ENCODE measurements around the gene MGAT2.

MGAT2 gene

DNA sequence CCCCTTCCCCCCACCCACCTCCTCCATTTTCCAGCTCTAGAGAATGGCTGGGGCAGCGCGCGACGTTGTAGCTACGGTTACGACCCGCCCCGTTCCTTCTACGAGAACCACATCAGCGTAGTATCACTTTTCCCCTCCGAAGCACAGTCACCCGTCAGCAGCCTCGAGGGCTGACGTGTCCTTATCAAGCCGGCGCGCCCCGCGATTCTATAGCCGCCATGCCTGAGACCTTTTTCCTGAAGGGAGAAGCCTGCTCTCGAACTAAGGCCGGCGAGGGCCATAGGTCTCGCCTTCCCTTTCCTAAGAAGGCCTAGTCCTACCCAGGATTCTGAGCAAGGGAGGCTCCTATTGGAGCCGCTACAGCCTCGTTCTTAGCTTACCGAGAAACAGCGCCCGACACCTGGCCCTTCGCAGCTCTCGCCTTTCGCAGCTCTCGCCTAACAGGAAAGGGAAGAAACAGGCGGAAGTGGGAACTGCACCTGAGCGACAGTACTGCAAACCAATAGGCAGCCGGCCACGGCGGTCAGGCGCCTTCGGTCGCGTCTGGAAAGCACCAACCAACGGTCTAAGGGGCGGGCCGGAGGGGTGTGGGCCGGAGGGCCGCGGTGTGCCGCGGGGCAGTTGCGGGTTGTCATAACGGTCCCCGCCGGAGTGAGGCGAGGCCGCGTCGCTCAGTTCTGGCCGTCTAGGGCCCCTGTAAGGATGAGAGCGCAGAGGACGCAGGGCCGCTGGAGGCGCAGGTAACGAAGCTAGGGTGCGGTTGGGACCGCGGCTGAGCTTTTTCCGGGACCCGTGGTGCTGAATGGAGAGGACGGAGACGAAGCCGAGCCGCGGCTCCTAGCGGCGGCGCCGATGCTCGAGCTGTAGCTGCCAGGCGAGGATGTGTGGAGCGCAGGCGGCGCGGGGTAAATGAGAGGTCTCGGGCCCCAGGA, at the start of gene MGAT2, which contains the start of gene RPL36AL:
Gene MGAT2, plus strand, starts transcription at position 618 of the 932 bp plus-strand sequence. CDS start 470 bp downstream, outside the sequence.
Gene RPL36AL, minus strand, starts transcription at position 445 of the 932 bp plus-strand sequence. CDS start 1,522 bp downstream, outside the sequence.
- peak; percentile 98 to 99 (median 99) for DNase-seq

DNA sequence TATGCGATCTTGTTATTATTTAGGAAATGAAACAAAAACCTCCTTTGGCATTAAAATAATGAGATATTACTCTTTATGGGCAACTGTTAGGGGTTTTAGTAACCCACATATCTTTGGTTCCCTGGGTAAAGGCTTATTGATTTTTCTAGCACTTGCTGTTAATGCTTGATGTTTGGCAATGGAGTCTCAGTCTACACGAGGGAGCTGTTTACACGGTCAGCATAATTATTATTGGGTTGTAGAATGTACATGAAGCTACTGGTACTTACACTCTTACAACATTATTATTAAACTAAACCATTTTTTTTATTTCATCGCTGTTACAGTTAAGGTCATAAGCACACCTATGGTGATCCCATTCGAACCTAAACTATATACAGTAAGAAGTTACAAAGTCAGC, 46.6 kb upstream of the MGAT2 start:
- DNase-seq = no peak

DNA sequence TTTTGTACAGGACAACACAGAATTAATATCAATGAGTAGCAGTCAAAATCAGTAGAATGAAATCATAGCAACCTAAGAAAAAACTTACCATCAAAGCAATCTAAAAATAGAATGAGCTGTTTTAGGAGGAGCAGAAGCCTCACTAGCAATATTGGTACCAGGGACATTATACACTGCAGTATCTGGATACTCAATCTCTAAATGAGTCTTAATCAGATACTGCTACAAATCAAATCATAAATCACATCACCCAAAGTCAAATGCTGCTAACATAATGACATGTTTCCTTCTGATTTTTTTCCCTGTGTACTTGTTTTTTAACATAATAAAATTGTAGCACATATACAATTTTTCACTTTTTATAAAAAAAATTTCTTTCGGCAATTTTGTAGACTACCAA, 42.5 kb upstream of the MGAT2 start:
- DNase-seq = no peak

DNA sequence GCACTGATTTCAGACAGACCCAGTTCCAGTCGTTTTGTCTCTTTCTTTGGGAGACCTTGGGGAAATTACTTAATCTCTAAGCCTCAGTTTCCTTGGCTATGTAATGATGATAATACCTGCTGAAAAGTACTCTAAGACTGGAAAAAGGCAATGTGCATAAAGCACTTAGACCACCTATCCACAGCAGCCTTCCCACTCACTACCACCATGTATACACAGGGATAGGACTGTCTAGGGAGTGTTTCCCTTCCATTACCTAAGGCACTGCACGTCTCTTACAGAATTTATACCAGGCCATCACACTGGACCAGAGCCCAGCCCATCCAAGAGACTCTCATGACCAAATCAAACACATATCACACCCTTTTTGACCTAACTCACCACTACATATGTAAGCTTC, 40.8 kb upstream of the MGAT2 start:
- no peak for DNase-seq

DNA sequence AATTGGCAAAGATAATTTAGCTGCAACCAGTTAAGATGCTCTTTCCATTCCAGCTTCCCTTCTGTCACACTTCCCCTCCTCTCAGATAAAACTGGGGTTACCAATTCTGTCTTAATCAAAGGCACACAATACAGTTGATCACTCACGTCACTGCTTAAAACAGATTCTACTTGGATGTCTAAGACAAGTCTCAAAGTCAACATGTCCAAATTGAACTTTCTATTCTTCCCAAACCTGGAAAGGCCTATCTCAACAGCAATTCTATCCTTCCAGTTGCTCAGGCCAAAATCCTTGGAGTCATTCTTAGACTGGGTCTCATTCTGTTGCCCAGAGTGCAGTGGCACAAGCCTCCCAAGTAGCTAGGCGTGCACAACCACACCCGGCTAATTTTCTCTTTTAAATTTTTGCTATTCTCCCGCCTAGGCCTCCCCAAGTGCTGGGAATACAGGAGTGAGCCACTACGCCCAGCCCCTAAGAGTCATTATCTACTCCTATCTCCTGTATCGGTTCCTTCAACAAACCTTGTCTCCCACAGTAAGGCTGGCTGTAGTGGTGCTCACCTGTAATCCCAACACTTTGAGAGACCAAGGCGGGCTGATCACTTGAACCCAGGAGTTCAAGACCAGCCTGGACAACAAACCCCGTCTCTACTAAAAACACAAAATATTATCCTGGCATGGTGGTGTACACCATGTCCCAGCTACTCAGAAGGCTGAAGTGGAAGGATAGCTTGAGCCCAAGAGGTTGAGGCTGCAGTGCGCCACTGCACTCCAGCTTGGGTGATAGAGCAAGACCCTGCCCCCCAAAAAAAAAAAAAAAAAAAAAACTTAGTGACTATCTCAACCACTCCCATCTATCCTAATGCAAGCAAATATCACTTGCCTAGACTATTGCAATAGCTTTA, 39.1 kb upstream of the MGAT2 start:
- DNase-seq = no peak

DNA sequence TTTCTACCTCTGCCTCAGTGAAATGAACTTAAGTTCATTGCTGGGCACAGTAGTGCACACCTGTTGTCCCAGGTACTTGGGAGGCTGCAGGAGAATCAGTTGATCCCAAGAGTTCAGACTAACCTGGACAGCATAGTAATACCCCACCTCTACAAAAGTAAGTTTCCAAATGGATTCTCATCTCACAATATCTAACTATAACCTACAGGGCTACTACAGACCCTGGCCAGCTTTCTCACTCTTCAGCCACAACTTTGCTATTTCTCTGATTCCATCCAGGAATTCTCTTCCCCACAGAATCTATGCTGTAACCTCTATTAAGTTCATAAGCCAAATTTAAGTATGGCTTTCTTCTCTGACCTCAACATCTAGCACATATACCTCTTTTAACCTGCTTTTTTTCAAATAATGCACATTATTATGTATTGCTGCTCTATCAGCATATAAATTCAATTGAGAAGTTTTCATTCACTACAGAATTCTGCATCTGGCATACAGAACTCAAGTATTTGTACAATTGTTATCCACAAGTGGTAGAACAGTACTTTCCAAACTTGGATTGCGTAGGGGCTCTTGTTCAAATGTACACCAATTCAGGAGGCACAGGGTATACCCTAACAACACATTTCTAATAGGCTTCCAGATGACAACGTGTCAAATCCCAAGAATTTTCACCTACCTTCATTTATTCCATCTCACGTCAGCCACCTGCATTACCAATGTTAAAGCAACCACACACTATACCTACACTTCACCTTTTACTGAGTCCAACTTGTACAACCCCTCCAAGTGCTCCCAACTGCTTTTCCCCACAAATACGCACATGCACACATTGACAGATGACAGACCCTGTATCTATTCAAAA, 38.3 kb upstream of the MGAT2 start:
- DNase-seq = no peak

DNA sequence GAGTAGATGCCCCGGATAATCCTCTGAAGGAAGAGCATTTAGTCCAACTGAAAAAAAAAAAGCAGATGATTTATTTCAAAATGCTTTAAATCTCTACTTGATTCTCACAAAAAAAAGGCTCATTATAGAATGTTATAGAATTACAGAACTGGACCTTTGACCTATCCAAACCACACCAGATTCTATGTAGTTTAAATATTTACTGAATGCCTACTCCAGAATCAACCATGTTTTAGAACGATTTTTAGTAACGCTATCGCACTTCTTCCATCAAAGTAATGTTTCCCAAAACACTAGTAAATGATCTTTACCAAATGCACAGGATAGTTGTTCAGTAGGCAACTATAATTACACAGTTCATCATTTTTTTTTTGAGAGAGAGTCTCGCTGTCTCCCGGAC, 37.0 kb upstream of the MGAT2 start:
- no peak for DNase-seq

DNA sequence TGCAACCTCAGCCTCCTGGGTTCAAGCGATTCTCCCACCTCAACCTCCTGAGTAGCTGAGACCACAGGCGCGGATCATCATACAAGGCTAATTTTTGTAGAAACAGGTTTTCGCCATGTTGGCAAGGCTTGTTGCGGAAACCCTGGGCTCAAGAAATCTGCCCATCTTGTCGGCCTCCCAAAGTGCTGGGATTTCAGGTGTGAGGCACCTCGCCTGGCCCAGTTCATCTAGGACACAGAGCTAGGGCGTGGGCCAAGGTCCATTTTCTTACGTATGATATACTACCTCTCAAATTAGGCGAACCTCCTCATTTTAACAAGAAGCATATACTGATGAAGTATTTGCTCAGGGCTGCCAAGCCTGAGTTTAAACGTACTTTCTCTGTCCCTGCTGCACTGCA, 36.5 kb upstream of the MGAT2 start:
- DNase-seq = no peak

DNA sequence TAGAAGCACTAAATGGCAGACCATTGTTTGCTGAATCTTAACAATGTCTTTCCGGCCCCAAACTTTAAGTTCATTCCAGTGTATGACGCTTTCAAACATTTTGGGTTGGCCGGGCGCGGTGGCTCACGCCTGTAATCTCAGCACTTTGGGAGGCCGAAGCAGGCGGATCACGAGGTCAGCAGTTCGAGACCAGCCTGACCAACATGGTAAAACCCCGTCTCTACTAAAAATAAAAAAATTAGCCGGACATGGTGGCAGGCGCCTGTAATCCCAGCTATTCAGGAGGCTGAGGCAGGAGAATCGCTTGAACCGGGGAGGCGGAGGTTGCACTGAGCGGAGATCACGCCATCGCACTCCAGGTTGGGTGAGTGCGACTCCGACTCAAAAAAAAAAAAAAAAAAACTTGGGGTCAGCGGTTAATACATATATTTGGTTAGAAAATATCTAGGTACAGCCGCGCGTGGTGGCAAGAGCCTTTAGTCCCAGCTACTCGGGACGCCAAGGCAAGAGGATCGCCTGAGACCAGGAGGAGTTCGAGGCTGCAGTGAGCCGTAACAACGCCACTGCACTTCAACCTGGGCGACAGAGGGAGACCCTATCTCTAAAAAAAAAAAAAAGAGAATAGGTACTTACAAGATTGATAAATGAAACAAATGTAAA, 35.5 kb upstream of the MGAT2 start:
- peak in 1 of 3 donors; percentile 13 for DNase-seq

DNA sequence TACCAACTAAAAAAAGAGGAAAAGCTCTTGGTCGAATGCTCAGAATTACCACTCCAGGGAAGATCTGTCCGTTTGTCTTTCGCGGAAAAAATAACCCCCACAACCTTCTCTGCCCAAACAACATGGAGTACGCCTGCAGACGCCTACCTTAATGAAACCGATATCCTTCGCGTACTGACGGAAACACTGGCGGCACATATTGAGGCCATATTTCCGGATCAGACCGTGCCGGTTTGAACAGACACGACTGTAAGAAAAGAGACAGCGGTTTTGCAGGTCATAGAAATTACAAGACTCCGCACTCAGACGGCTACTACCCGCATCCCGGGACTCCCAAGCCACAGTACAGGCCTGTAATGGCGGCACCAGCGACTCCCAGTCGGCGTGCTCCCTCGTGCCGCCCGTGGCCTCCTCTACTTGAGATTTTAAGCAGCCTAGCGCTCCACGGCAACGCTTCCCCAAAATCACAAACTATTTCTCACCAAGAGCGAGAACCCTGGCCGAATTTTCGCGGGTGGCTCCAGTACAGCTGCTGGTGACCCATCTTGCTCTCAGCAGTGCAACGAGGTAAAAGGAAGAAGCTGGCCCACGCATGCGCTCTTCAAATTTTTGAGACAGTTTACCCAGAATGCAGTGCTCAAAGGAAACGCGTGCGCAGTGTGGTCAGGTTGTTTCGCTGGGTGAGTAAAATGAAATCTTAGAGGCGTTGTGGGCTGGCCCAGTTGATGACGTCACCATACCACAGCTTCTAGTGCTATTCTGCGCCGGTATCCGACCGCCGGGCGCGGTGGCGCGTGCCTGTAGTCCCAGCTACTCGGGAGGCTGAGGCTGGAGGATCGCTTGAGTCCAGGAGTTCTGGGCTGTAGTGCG, 34.6 kb upstream of the MGAT2 start, which contains the start of gene RPS29:
Gene RPS29, minus strand, starts transcription at position 578 of the 870 bp plus-strand sequence. Its CDS starts 34 bp downstream, at position 544.
- peak; percentile 97 to 100 (median 100) for DNase-seq

DNA sequence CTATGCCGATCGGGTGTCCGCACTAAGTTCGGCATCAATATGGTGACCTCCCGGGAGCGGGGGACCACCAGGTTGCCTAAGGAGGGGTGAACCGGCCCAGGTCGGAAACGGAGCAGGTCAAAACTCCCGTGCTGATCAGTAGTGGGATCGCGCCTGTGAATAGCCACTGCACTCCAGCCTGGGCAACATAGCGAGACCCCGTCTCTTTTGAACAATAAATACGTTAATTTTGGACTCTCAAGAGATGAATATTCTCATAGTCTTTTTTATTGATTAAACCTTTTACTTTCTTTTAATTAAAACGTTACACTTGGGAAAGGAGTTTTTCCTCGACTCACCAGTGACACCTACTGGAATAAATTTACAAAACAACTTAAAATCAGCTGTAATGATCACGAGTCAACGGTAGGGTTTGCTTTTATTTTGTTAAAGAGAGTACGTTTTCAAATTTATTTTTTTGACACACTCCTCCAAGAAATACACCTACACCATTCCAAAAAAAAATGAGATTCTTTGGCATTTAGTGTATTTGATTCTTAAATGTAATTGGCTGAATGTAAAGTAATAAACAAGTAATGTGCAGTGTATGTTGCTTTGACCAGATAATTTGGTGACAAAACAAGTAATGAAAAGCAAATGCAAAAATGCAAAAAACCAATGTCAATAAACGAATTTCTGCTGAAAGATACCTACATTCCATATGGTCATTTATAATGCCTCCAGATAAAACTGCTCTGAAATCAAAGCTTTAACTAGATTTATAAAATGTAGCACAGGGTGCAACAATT, 33.7 kb upstream of the MGAT2 start:
- peak; percentile 72 to 91 (median 88) for DNase-seq

DNA sequence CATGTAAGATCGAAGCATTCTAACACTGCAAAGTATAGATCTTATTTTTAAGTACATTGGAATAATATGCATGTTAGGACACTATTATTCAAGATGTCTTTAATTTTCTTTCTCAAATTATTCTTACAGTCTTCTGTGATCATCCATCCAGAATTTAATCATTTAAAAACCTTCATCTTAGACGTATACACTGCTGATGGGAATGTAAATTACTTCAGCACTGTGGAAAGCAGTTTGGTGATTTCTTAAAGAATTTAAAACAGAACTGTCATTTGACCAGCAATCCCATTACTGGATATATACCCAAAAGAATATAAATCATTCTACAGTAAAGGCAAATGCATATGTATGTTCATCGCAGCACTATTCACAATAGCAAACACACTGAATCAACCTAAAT, 31.2 kb upstream of the MGAT2 start:
- DNase-seq = no peak

DNA sequence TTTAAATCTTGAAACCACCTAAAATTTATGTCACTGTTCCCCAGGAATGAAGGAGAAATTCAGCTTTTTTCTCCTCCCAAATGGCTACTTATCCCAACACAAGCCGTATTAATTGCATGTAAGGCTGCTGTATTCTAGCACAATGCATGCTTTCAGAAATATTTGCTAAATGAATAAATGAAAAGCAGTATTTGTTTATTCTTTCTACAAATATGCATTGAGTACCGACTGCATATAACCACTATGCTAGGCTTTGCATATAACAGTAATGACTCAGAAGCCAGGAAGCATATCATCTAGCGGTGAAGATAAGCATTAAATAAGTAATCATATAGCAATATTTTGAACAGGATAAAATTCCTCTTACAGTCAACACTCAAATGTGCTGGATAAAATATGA, 27.6 kb upstream of the MGAT2 start:
- no peak for DNase-seq

DNA sequence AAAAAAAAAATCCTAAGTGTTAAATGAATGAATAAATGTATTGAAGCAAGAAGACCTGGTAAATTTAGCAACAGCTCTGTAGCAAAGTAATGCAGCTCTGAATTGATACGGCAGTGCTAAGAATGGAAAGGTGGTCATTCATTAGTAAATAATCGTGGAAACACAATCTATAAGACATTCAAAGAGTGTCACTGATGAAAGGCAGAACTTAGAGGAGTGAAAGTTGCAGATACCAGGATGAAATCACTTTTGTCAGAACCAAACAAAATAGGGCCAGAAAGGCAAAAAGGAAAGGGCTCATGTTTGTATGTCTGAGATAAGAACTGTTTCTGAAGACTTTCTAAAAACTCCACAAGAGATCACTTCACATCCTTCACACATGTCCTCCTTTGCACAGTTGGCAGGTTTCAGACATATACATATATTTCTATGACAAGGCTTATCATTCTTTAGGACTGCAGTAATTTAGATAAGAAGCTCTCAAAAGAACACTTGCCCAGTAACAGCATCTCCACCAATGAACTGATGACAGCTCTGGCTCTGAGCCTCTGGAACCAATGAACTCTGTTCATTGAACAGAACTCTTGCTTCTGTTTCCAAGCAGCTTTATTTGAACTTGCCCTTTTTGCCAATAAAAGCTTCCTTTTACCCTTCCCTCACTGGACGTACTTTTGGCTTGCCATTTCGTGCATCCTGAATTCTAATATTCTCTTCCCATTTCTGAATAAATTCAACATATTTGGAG, 26.1 kb upstream of the MGAT2 start:
- no peak for DNase-seq

DNA sequence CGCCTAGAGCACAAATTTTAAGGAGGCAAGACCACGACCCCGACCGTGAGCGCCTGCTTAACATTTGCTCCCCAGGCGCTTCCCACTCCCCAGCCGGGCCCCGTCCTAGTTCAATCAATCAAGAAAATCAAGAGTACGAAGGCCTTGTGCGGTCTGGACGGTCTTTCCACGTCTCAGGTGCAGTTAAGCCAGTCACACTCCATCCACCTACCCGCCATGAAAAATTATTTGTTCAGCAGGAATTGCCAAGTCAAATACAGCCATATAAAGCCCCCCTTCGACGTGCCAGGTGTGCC, 22.5 kb upstream of the MGAT2 start:
- DNase-seq = peak in 1 of 3 donors; percentile 26

DNA sequence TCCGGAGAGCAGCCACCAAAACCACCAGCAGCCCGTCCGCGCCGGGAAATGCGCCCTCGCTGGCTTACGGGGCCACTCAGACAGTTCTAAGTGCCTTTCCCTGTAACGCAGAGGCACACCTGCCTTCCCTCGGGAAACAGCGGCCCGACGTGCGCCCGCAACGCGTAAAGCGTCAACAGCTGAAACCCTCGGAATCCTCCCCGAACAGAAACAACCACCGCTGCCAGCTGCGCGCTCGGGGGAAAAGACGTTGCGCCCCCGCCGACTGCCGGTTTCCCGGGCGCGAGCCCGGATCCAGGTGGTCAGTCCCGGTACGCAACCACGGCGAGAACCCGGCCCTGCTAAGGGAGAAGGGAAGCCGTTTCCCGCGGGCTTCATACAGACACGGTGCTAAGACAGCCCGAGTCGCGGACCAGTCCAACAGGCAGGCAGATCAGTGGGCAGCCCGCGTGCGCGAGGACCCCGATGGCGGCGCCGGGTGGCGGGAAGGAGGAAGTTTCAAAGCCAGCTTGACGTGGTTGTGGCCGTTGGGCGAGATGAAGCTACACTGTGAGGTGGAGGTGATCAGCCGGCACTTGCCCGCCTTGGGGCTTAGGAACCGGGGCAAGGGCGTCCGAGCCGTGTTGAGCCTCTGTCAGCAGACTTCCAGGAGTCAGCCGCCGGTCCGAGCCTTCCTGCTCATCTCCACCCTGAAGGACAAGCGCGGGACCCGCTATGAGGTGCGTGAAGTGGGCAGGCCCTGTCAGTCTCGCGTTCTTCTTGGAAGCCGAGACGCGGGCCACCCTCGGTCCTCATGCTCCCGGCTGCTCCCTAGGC, 21.9 kb upstream of the MGAT2 start, which contains the start of gene LRR1:
Gene LRR1, plus strand, starts transcription at position 456 of the 816 bp plus-strand sequence. Its CDS starts 81 bp downstream, at position 537.
- DNase-seq = peak; percentile 84 to 92 (median 92)

DNA sequence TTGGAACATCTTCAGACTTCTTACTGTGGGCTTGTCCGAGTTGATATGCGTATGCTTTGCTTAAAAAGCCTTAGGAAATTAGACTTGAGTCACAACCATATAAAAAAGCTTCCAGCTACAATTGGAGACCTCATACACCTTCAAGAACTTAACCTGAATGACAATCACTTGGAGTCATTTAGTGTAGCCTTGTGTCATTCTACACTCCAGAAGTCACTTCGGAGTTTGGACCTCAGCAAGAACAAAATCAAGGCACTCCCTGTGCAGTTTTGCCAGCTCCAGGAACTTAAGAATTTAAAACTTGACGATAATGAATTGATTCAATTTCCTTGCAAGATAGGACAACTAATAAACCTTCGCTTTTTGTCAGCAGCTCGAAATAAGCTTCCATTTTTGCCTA, 13.0 kb upstream of the MGAT2 start:
- no peak for DNase-seq

DNA sequence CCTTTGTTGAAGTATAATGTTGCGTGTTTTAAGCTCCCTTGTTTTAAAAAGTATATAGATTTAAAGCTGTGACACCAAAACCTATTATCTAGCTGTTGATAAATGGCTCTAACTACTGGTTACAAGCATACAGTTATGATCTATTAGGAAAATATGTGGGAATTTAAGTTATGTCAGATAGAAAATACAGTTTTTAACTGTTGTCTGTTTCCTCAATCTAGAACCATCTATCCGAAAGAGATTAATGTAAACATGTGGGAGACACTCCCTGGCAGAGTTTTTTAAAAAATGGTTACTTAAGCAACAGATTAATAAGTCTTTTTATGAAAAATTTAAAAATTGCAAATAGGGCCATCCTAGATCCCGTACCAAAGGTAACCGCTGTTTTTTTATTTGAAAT, 8.3 kb upstream of the MGAT2 start:
- no peak for DNase-seq
